ENCODE data around the gene DTWD1.

- no peak for TF ChIP-seq CTCF (conservative IDR thresholded peaks at IDR 0.05; ENCODE audit: low read depth, low read length)
- TF ChIP-seq EZH2 (IDR thresholded peaks at IDR 0.05; ENCODE audit: low read length, unreplicated experiment), result no peak
- TF ChIP-seq EZH2phosphoT487 (IDR thresholded peaks at IDR 0.05; ENCODE audit: borderline replicate concordance, low read length), result no peak
These were observed at the start of gene DTWD1, which contains the start of gene FAM227B for GRCh38 chr15:49620658-49621368.
